WTC11 (cell line): Measurements from ENCODE around the gene HILPDA. TPM values are rescaled to one million over a fixed set of nuclear protein-coding genes. Genes with fewer than 3 reads are reported as not detected.

Source experiments
- ATAC-seq: fragments of 200-7000 bp; cut with Tn5 transposase; 2 replicates; pipeline ENCODE4 v1.10.0; 2021; ENCODE audit warnings: mild to moderate bottlenecking, moderate library complexity
- CTCF ChIA-PET: fragments of 300-600 bp; sonication (Branson Sonifier 250); formaldehyde crosslinking; loops from one replicate; lab custom pipeline; 2021; ENCODE audit warnings: antibody characterized with exemption; lab: Charles Lee
- POLR2A ChIA-PET: fragments of 350-600 bp; sonication (Branson Sonifier 250); formaldehyde crosslinking; loops from one replicate; lab custom pipeline; 2021; ENCODE audit warnings: antibody characterized with exemption; lab: Charles Lee
- DNase-seq: peaks from one replicate; pipeline ENCODE4 v3.0.0; 2021; ENCODE audit warnings: low spot score
- H3K27ac Mint-ChIP-seq: 2 replicates; pipeline ENCODE4 v1.8.0; 2021; ENCODE audit warnings: mixed read lengths
- H3K27me3 Mint-ChIP-seq: 2 replicates; pipeline ENCODE4 v1.8.0; 2021; ENCODE audit warnings: low read depth, mild to moderate bottlenecking, moderate library complexity, mixed read lengths
- H3K36me3 Mint-ChIP-seq: 2 replicates; pipeline ENCODE4 v1.8.0; 2021; ENCODE audit warnings: mixed read lengths
- H3K4me1 Mint-ChIP-seq: 2 replicates; pipeline ENCODE4 v1.8.0; 2022; ENCODE audit warnings: mixed read lengths
- H3K4me3 Mint-ChIP-seq: 2 replicates; pipeline ENCODE4 v1.8.0; 2021; ENCODE audit warnings: mild to moderate bottlenecking, moderate library complexity, mixed read lengths
- H3K9me3 Mint-ChIP-seq: 2 replicates; pipeline ENCODE4 v1.8.0; 2021; ENCODE audit warnings: mixed read lengths
- CREB1 ChIP-seq: sonication (generic); formaldehyde crosslinking; IDR thresholded peaks from 2 replicates; pipeline ENCODE4 v1.8.0; 2023; ENCODE audit warnings: mild to moderate bottlenecking, missing genetic modification reagents
- ELF4 ChIP-seq: sonication (generic); formaldehyde crosslinking; IDR thresholded peaks from 2 replicates; pipeline ENCODE4 v1.8.1; 2022; ENCODE audit warnings: low read depth, mild to moderate bottlenecking, moderate library complexity, missing genetic modification reagents
- ESRRA ChIP-seq: sonication (generic); formaldehyde crosslinking; IDR thresholded peaks from 2 replicates; pipeline ENCODE4 v1.8.1; 2022; ENCODE audit warnings: mild to moderate bottlenecking, missing genetic modification reagents, borderline replicate concordance
- FOXJ3 ChIP-seq: sonication (generic); formaldehyde crosslinking; IDR thresholded peaks from 2 replicates; pipeline ENCODE4 v1.9.0; 2021; ENCODE audit warnings: missing genetic modification reagents, mild to moderate bottlenecking, borderline replicate concordance
- GABPB1 ChIP-seq: sonication (generic); formaldehyde crosslinking; IDR thresholded peaks from 2 replicates; pipeline ENCODE4 v1.8.1; 2023; ENCODE audit warnings: mild to moderate bottlenecking, missing genetic modification reagents
- MLX ChIP-seq: sonication (generic); formaldehyde crosslinking; IDR thresholded peaks from 2 replicates; pipeline ENCODE4 v1.8.1; 2023; ENCODE audit warnings: mild to moderate bottlenecking, missing genetic modification reagents, moderate library complexity
- MYBL2 ChIP-seq: sonication (generic); formaldehyde crosslinking; IDR thresholded peaks from 2 replicates; pipeline ENCODE4 v1.8.1; 2023; ENCODE audit warnings: mild to moderate bottlenecking, moderate library complexity, missing genetic modification reagents
- NFE2L1 ChIP-seq: sonication (generic); formaldehyde crosslinking; IDR thresholded peaks from 2 replicates; pipeline ENCODE4 v1.8.1; 2023; ENCODE audit warnings: missing genetic modification reagents
- NR2C2 ChIP-seq: sonication (generic); formaldehyde crosslinking; IDR thresholded peaks from 2 replicates; pipeline ENCODE4 v1.8.0; 2022; ENCODE audit warnings: mild to moderate bottlenecking, missing genetic modification reagents
- RORB ChIP-seq: fragments of 250-450 bp; sonication (Bioruptor Pico); IDR thresholded peaks from 2 replicates; pipeline ENCODE4 v1.9.0; 2021; ENCODE audit warnings: mild to moderate bottlenecking
- SMAD4 ChIP-seq: sonication (generic); formaldehyde crosslinking; IDR thresholded peaks from 2 replicates; pipeline ENCODE4 v1.8.0; 2022; ENCODE audit warnings: mild to moderate bottlenecking, missing genetic modification reagents
- SP1 ChIP-seq: sonication (generic); formaldehyde crosslinking; conservative IDR thresholded peaks from 2 replicates; pipeline ENCODE4 v1.8.1; 2022; ENCODE audit warnings: missing genetic modification reagents
- TCF7 ChIP-seq: sonication (generic); formaldehyde crosslinking; IDR thresholded peaks from 2 replicates; pipeline ENCODE4 v1.8.0; 2022; ENCODE audit warnings: mild to moderate bottlenecking, low read depth, missing genetic modification reagents, moderate library complexity
- TEAD1 ChIP-seq: sonication (generic); formaldehyde crosslinking; IDR thresholded peaks from 2 replicates; pipeline ENCODE4 v1.8.0; 2022; ENCODE audit warnings: mild to moderate bottlenecking, missing genetic modification reagents
- TEAD4 ChIP-seq: sonication (generic); formaldehyde crosslinking; IDR thresholded peaks from 2 replicates; pipeline ENCODE4 v1.8.0; 2022; ENCODE audit warnings: mild to moderate bottlenecking, missing genetic modification reagents
- ZBTB21 ChIP-seq: sonication (generic); formaldehyde crosslinking; IDR thresholded peaks from 2 replicates; pipeline ENCODE4 v1.8.1; 2023; ENCODE audit warnings: mild to moderate bottlenecking, missing genetic modification reagents, borderline replicate concordance
- ZNF138 ChIP-seq: sonication (generic); formaldehyde crosslinking; conservative IDR thresholded peaks from 2 replicates; pipeline ENCODE4 v1.8.1; 2022; ENCODE audit warnings: mild to moderate bottlenecking, moderate library complexity, missing genetic modification reagents
- ZNF232 ChIP-seq: sonication (generic); formaldehyde crosslinking; IDR thresholded peaks from 2 replicates; pipeline ENCODE4 v1.8.0; 2022; ENCODE audit warnings: mild to moderate bottlenecking, missing genetic modification reagents
- total RNA-seq: library from RNA; stranded (reverse); gene quantifications from 3 replicates; pipeline ENCODE4 v1.2.3, GENCODE V29; 2021
- TF ChIP-seq, protein P1 (sequence below): sonication (generic); formaldehyde crosslinking; IDR thresholded peaks from 2 replicates; pipeline ENCODE4 v1.8.0; 2022; ENCODE audit warnings: mild to moderate bottlenecking, missing genetic modification reagents
- TF ChIP-seq, protein P2 (sequence below): fragments of 200-600 bp; IDR thresholded peaks from 2 replicates; pipeline ENCODE4 v1.8.0; 2022; ENCODE audit warnings: antibody characterized with exemption
- TF ChIP-seq, protein P3 (sequence below): sonication (generic); formaldehyde crosslinking; IDR thresholded peaks from 2 replicates; pipeline ENCODE4 v1.8.1; 2022; ENCODE audit warnings: low read depth, missing genetic modification reagents, borderline replicate concordance
- TF ChIP-seq, protein P4 (sequence below): fragments of 250-450 bp; sonication (Bioruptor Pico); IDR thresholded peaks from 2 replicates; pipeline ENCODE4 v1.9.0; 2021; ENCODE audit warnings: mild to moderate bottlenecking

HILPDA gene
- total RNA-seq, 1 experiment from 2014 or later, result 28.7 TPM

DNA sequence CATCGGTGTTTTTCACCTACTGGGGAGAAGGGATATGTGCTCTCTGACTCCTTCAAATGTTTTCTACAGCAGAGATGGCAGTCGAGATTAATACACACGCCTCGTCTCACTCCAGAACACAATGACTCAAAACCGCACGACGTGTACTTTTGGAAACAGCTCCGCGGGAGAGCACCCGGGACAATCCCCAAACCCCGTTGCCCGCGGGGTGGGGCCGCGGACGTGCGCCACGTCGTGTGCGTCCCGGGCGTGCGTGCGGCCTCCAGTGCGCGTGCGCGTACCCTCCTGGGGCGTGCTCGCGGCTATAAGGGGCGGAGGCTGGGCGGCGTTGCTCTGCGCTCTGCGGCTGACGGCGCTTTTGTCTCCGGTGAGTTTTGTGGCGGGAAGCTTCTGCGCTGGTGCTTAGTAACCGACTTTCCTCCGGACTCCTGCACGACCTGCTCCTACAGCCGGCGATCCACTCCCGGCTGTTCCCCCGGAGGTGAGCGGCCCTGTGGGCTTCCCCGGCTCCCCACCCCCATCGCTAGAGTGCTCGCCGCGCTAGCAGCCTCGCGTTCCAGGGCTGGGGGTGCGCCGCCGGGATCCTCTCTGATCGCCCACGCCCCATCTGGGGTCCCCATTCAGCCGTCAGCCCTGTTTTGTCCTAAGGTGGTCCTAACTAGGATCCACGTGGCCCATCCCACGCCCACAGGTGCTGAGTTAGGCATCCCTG lies at the start of gene HILPDA (continued):
- TF ChIP-seq, protein P1, sequence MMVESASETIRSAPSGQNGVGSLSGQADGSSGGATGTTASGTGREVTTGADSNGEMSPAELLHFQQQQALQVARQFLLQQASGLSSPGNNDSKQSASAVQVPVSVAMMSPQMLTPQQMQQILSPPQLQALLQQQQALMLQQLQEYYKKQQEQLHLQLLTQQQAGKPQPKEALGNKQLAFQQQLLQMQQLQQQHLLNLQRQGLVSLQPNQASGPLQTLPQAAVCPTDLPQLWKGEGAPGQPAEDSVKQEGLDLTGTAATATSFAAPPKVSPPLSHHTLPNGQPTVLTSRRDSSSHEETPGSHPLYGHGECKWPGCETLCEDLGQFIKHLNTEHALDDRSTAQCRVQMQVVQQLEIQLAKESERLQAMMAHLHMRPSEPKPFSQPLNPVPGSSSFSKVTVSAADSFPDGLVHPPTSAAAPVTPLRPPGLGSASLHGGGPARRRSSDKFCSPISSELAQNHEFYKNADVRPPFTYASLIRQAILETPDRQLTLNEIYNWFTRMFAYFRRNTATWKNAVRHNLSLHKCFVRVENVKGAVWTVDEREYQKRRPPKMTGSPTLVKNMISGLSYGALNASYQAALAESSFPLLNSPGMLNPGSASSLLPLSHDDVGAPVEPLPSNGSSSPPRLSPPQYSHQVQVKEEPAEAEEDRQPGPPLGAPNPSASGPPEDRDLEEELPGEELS (CRISPR knock-in tag), result peak; percentile 70; the same call in 1 of the 2 replicates
- TF ChIP-seq ZNF232 (CRISPR knock-in tag) (peak; percentile 88; the same call in 1 of the 2 replicates), TEAD1 (peak; percentile 79)

- peaks cover 37% of the 10 kb centered on the region for H3K4me1 Mint-ChIP-seq
- peak overlapping the region; percentile 72 for H3K4me3 Mint-ChIP-seq
- TF ChIP-seq GABPB1 (CRISPR knock-in tag) (no peak), RORB (CRISPR knock-in tag) (no peak), MYBL2 (CRISPR knock-in tag) (no peak), ZBTB21 (CRISPR knock-in tag) (no peak), ESRRA (CRISPR knock-in tag) (no peak)
- CTCF ChIA-PET, result interaction anchor here (1.2 to 4.4 kb wide), 10 partner anchors 9 to 55 kb away, joined by 3 to 47 read pairs (median 8); no protein-coding TSS in a partner anchor
- DNase-seq (peak; percentile 38), ATAC-seq (peak; percentile 2; the same call in 1 of the 2 replicates)
- no peak overlapping the region for H3K27ac Mint-ChIP-seq
- peaks cover 61% of the 10 kb centered on the region for H3K27me3 Mint-ChIP-seq
- POLR2A ChIA-PET, result no interaction called here
- no peaks in the 10 kb centered on the region for H3K9me3 Mint-ChIP-seq
- H3K36me3 Mint-ChIP-seq, result no peaks in the 10 kb centered on the region
These were observed 49.1 kb upstream of the HILPDA start for GRCh38 chr7:128406314-128407232.

GRCh38 chr7:128407233-128407589 lies 48.5 kb upstream of the HILPDA start:
- no peak for ATAC-seq
- TF ChIP-seq, protein P2, sequence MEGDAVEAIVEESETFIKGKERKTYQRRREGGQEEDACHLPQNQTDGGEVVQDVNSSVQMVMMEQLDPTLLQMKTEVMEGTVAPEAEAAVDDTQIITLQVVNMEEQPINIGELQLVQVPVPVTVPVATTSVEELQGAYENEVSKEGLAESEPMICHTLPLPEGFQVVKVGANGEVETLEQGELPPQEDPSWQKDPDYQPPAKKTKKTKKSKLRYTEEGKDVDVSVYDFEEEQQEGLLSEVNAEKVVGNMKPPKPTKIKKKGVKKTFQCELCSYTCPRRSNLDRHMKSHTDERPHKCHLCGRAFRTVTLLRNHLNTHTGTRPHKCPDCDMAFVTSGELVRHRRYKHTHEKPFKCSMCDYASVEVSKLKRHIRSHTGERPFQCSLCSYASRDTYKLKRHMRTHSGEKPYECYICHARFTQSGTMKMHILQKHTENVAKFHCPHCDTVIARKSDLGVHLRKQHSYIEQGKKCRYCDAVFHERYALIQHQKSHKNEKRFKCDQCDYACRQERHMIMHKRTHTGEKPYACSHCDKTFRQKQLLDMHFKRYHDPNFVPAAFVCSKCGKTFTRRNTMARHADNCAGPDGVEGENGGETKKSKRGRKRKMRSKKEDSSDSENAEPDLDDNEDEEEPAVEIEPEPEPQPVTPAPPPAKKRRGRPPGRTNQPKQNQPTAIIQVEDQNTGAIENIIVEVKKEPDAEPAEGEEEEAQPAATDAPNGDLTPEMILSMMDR, result no peak
- no peak for TF ChIP-seq ZNF232 (CRISPR knock-in tag)
- TF ChIP-seq, protein P3, sequence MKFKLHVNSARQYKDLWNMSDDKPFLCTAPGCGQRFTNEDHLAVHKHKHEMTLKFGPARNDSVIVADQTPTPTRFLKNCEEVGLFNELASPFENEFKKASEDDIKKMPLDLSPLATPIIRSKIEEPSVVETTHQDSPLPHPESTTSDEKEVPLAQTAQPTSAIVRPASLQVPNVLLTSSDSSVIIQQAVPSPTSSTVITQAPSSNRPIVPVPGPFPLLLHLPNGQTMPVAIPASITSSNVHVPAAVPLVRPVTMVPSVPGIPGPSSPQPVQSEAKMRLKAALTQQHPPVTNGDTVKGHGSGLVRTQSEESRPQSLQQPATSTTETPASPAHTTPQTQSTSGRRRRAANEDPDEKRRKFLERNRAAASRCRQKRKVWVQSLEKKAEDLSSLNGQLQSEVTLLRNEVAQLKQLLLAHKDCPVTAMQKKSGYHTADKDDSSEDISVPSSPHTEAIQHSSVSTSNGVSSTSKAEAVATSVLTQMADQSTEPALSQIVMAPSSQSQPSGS (CRISPR knock-in tag), result no peak
- TF ChIP-seq FOXJ3 (CRISPR knock-in tag), result no peak
- TF ChIP-seq TEAD4 (CRISPR knock-in tag), result no peak
- no peak for TF ChIP-seq SMAD4 (CRISPR knock-in tag)
- no peak for TF ChIP-seq ELF4
- TF ChIP-seq, protein P4, sequence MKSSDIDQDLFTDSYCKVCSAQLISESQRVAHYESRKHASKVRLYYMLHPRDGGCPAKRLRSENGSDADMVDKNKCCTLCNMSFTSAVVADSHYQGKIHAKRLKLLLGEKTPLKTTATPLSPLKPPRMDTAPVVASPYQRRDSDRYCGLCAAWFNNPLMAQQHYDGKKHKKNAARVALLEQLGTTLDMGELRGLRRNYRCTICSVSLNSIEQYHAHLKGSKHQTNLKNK, result no peak
- TF ChIP-seq MLX (CRISPR knock-in tag), result no peak
- no peak for TF ChIP-seq ESRRA (CRISPR knock-in tag)
- TF ChIP-seq RORB (CRISPR knock-in tag), result no peak
- TF ChIP-seq SP1, result no peak
- no peak for TF ChIP-seq NFE2L1
- TF ChIP-seq CREB1 (CRISPR knock-in tag), result no peak
- no peak for TF ChIP-seq TCF7 (CRISPR knock-in tag)
- no peak for TF ChIP-seq ZNF138 (CRISPR knock-in tag)
- no peak for TF ChIP-seq NR2C2 (CRISPR knock-in tag)
- no peak overlapping the region for H3K4me3 Mint-ChIP-seq
- DNase-seq, result no peak
- CTCF ChIA-PET, result interaction anchor here (0.6 to 4.4 kb wide), 8 partner anchors 8 to 54 kb away, joined by 3 to 47 read pairs (median 8); no protein-coding TSS in a partner anchor
- no peaks in the 10 kb centered on the region for H3K36me3 Mint-ChIP-seq
- H3K9me3 Mint-ChIP-seq, result no peaks in the 10 kb centered on the region
- peaks cover 67% of the 10 kb centered on the region for H3K27me3 Mint-ChIP-seq
- POLR2A ChIA-PET, result no interaction called here
- H3K4me1 Mint-ChIP-seq, result peaks cover 37% of the 10 kb centered on the region
- no peak overlapping the region for H3K27ac Mint-ChIP-seq
